Measurements from ENCODE around the gene CHD5.

GRCh38 chr1:6125366-6125765 is 54.8 kb downstream of the CHD5 start:
- TF ChIP-seq, protein P1, sequence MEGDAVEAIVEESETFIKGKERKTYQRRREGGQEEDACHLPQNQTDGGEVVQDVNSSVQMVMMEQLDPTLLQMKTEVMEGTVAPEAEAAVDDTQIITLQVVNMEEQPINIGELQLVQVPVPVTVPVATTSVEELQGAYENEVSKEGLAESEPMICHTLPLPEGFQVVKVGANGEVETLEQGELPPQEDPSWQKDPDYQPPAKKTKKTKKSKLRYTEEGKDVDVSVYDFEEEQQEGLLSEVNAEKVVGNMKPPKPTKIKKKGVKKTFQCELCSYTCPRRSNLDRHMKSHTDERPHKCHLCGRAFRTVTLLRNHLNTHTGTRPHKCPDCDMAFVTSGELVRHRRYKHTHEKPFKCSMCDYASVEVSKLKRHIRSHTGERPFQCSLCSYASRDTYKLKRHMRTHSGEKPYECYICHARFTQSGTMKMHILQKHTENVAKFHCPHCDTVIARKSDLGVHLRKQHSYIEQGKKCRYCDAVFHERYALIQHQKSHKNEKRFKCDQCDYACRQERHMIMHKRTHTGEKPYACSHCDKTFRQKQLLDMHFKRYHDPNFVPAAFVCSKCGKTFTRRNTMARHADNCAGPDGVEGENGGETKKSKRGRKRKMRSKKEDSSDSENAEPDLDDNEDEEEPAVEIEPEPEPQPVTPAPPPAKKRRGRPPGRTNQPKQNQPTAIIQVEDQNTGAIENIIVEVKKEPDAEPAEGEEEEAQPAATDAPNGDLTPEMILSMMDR (conservative IDR thresholded peaks at IDR 0.05; ENCODE audit: low read length), result no peak
- TF ChIP-seq EZH2phosphoT487 (IDR thresholded peaks at IDR 0.05; ENCODE audit: borderline replicate concordance), result no peak

All from Loucy (cell line).